Tibial nerve (tissue), 4 donors: Measurements from ENCODE around the gene DDAH1.

Experiments
- CTCF ChIP-seq, 5 experiments: fragments of 200-600 bp in 3 of 5; fragments of 450-650 bp in 2 of 5; sonication (generic) in 3 of 5; IDR thresholded peaks; one replicate each; pipeline ENCODE4 v1.5.1; 2016 to 2019; ENCODE audit warnings: antibody characterized with exemption in 5 of 5, mild to moderate bottlenecking in 3 of 5, moderate library complexity in 2 of 5
- EP300 ChIP-seq, 2 donors: sonication (generic); formaldehyde crosslinking; IDR thresholded peaks; one replicate each; pipeline ENCODE4 v1.6.1; 2017; ENCODE audit warnings: antibody characterized with exemption in 2 of 2, mild to moderate bottlenecking in 1 of 2
- POLR2A ChIP-seq, 2 donors: fragments of 450-650 bp; IDR thresholded peaks; one replicate each; pipeline ENCODE4 v1.6.1; 2017; ENCODE audit warnings: antibody characterized with exemption in 2 of 2, mild to moderate bottlenecking in 2 of 2, moderate library complexity in 2 of 2

DNA sequence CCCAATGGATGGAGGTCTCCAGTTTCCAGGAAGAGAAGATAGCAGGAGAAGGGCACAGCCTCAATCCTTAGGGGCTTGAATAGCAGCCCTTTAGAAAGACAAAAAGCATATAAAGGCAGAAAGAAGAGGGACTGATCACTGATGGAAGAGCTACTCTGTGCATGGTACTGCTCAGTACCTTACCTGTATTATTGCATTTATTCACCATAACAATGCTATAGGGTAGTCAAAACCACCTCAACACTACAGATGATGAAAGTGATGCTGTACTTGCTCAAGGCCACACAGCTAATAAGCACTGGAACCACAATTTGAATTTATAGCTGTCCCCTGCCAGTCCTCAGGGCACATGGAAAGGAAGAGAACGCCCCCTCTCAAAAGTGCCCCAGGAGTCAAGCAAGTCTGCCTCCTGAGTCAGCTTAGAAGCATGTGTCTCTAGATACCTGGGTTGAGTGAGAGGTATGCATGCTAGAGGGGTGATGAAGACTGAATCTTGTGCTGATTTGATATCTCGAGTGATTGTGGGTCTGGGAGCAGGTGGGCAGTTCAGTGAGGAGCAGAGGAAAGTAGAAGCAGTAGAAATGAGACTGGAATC is 13.6 kb downstream of the DDAH1 start:
- TF ChIP-seq CTCF (IDR thresholded peaks at IDR 0.05) (no peak), POLR2A (IDR thresholded peaks at IDR 0.05) (no peak), EP300 (IDR thresholded peaks at IDR 0.05) (no peak)
